Bronchial epithelial cell (primary cell): Measurements from ENCODE around the gene PHETA2. TPM values are rescaled to one million over a fixed set of nuclear protein-coding genes. Genes with fewer than 3 reads are reported as not detected.
A peak's percentile ranks its signal among the peaks of the same experiment; 100 is the strongest.
"Not testable (repeated sequence)": the region's sequence is repeated elsewhere in the genome, so short reads cannot be mapped to it uniquely, and the experiment has no call there.

Experiments
- DNase-seq: peaks from one replicate; pipeline ENCODE4 v3.0.0-alpha.2; 2010; ENCODE audit warnings: low read depth
- FAIRE-seq: peaks from 2 replicates; lab custom pipeline; 2011; peaks lifted over from hg19 to GRCh38; lab: Jason Lieb, UNC
- H3K27me3 ChIP-seq: 2 replicates; pipeline ENCODE4 v1.5.1; 2011; ENCODE audit warnings: low read length; ENCODE audit not compliant: control insufficient read depth, insufficient read depth
- H3K36me3 ChIP-seq: 2 replicates; pipeline ENCODE4 v1.5.1; 2011; ENCODE audit warnings: low read length; ENCODE audit not compliant: control insufficient read depth, insufficient read depth
- H3K4me3 ChIP-seq: 2 replicates; pipeline ENCODE4 v1.5.1; 2011; ENCODE audit warnings: mild to moderate bottlenecking, low read depth, low read length, control low read depth
- total RNA-seq: library from RNA; depleted of rRNA; stranded (reverse); fragments of >200 nt; gene quantifications from 2 replicates; pipeline ENCODE4 v1.2.1, GENCODE V29; 2014
- TF ChIP-seq, protein P1 (sequence below): IDR thresholded peaks from 2 replicates; pipeline ENCODE4 v1.5.1; 2011; ENCODE audit warnings: mild to moderate bottlenecking, moderate library complexity, low read length, control low read depth, inconsistent platforms; ENCODE audit not compliant: insufficient read depth, severe bottlenecking

Gene PHETA2
- total RNA-seq, 1 donor from 2014 or later = 3.4 TPM

DNA sequence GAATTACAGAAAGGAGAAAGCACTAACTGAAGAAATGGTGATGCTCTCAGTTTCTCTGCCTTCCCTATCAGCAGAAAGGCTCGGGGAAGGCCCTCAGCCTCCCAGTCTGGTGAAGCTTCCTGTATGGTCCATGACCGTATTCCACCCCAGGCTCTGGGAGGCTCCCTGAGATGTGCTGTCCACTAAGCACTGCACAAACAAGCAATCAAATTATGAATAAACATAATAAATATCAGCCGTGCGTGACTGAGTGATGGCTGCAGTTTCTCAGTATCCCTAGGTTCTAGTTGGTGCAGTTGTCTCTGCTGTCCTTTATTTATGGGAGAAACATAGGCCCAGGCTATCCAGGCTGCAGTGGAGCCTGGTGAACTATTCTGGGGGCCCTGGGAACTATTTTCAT is 9.1 kb downstream of the PHETA2 start:
- no peak for FAIRE-seq
- Histone ChIP-seq H3K4me3 (no peak overlapping the region), H3K36me3 (peaks cover 8% of the 10 kb centered on the region), H3K27me3 (no peaks in the 10 kb centered on the region)
- no peak for DNase-seq
- TF ChIP-seq, protein P1, sequence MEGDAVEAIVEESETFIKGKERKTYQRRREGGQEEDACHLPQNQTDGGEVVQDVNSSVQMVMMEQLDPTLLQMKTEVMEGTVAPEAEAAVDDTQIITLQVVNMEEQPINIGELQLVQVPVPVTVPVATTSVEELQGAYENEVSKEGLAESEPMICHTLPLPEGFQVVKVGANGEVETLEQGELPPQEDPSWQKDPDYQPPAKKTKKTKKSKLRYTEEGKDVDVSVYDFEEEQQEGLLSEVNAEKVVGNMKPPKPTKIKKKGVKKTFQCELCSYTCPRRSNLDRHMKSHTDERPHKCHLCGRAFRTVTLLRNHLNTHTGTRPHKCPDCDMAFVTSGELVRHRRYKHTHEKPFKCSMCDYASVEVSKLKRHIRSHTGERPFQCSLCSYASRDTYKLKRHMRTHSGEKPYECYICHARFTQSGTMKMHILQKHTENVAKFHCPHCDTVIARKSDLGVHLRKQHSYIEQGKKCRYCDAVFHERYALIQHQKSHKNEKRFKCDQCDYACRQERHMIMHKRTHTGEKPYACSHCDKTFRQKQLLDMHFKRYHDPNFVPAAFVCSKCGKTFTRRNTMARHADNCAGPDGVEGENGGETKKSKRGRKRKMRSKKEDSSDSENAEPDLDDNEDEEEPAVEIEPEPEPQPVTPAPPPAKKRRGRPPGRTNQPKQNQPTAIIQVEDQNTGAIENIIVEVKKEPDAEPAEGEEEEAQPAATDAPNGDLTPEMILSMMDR = no peak

DNA sequence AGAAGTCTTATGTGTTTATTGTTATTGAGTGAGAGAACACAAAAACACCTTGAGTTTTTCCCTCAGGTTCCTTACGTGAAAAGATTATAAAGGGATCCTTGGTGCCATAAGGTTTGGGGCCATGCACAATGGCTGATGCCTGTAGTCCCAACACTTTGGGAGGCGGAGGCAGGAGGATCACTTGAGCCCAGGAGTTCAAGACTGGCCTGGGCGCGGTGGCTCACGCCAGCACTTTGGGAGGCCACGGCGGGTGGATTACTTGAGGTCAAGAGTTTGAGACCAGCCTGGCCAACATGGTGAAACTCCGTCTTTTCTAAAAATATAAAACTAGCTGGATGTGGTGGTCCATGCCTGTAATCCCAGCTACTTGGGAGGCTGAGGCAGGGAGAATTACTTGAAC is 10.8 kb downstream of the PHETA2 start:
- H3K4me3 ChIP-seq = no peak overlapping the region
- FAIRE-seq (no peak), DNase-seq (no peak)
- H3K36me3 ChIP-seq = peaks cover 8% of the 10 kb centered on the region
- no peaks in the 10 kb centered on the region for H3K27me3 ChIP-seq
- TF ChIP-seq, protein P1 = no peak

- no peak for FAIRE-seq
- no peak for DNase-seq
- no peak overlapping the region for H3K4me3 ChIP-seq
Measured at GRCh38 chr22:42086051-42086450, 12.0 kb downstream of the PHETA2 start.

GRCh38 chr22:42090596-42091454 is 16.8 kb downstream of the PHETA2 start, which contains the start of gene NDUFA6:
TSS of gene NDUFA6 (minus strand) at chr22:42090772. CDS start at chr22:42090744, 28 bp downstream.
- DNase-seq (peak; percentile 97), FAIRE-seq (peak; percentile 82)
- Histone ChIP-seq H3K36me3 (peaks cover 3% of the 10 kb centered on the region), H3K4me3 (peak within 1 kb of the TSS; percentile 86), H3K27me3 (no peaks in the 10 kb centered on the region)
- TF ChIP-seq, protein P1 = peak; percentile 98

More at GRCh38 chr22:42086051-42086450, 12.0 kb downstream of the PHETA2 start:
- Histone ChIP-seq H3K36me3 (peaks cover 8% of the 10 kb centered on the region), H3K27me3 (no peaks in the 10 kb centered on the region)
- TF ChIP-seq, protein P1 = no peak

DNA sequence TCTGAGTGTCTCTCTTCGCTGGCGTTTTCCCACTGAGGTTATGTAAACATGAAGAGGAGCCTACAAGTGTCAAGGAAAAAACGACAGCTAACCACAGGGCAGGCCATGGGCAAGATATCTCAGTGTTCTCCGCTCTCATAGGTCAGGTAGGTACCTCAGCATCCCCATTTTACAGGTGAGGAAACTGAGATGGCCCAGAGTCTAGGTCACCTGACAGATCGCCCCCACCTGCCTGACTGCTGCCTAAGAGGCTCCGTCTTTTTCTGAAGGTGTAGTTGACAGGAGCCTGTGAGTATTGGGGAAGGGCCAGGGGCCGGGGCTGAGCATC is 17.4 kb downstream of the PHETA2 start:
- DNase-seq (no peak), FAIRE-seq (no peak)
- peaks cover 3% of the 10 kb centered on the region for H3K36me3 ChIP-seq
- TF ChIP-seq, protein P1 = no peak
- no peaks in the 10 kb centered on the region for H3K27me3 ChIP-seq
- H3K4me3 ChIP-seq = peak overlapping the region; percentile 52

DNA sequence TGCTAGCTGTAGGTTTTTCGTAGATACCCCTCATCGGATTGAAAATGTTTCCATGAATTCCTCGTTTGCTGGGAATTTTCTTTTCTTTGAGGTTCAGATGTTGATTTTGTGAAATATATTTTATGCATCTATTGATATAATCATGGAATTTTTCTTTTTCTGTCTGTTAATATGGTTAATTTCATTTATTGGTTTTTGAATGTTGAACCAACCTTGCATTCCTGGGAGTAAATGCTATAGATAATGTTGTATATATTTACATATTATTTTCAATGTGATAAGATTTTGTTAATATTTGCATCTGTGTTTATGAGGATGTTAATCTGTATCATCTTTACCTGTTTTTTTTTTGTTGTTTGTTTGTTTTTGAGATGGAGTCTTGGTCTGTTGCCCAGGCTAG is 27.2 kb downstream of the PHETA2 start:
- TF ChIP-seq, protein P1 = no peak
- no peak for FAIRE-seq
- DNase-seq = no peak
- H3K27me3 ChIP-seq = no peaks in the 10 kb centered on the region
- no peaks in the 10 kb centered on the region for H3K36me3 ChIP-seq
- no peak overlapping the region for H3K4me3 ChIP-seq

- not testable (repeated sequence) for DNase-seq, FAIRE-seq, H3K4me3 ChIP-seq, H3K27me3 ChIP-seq, H3K36me3 ChIP-seq
Measured at GRCh38 chr22:42104332-42104860, 30.3 kb downstream of the PHETA2 start.
